H1 (cell line): Measurements from ENCODE around the gene CTTNBP2NL. TPM values are rescaled to one million over a fixed set of nuclear protein-coding genes. Genes with fewer than 3 reads are reported as not detected.

ENCODE experiments used
- CTCF ChIA-PET: fragments of 300-600 bp; sonication (Branson Sonifier 250); formaldehyde crosslinking; loops from one replicate; lab custom pipeline; 2021; ENCODE audit not compliant: partially characterized antibody; lab: Charles Lee
- POLR2A ChIA-PET: fragments of 300-600 bp; sonication (Branson Sonifier 250); formaldehyde crosslinking; loops from one replicate; lab custom pipeline; 2021; ENCODE audit warnings: inconsistent platforms; ENCODE audit not compliant: partially characterized antibody; lab: Charles Lee
- DNase-seq, 2 experiments: peaks; one replicate each; pipeline versions ENCODE4 v3.0.0 to v3.0.0-alpha.2; 2010 to 2022; ENCODE audit warnings: low spot score in 2 of 2, low read depth in 1 of 2, mixed read lengths in 1 of 2
- FAIRE-seq: peaks from 2 replicates; lab custom pipeline; 2011; peaks lifted over from hg19 to GRCh38; lab: Jason Lieb, UNC
- H2AFZ ChIP-seq: 2 replicates; pipeline ENCODE4 v1.8.1; 2012; ENCODE audit warnings: low read length, inconsistent platforms
- H2AK5ac ChIP-seq: 2 replicates; pipeline ENCODE4 v1.6.1; 2013; ENCODE audit warnings: low read depth, low read length
- H2BK120ac ChIP-seq: replicated peaks from 2 replicates; pipeline ENCODE3; 2013; ENCODE audit warnings: low read depth, low read length, inconsistent platforms
- H2BK12ac ChIP-seq: 2 replicates; pipeline ENCODE4 v1.6.1; 2013; ENCODE audit warnings: low read depth, low read length
- H2BK15ac ChIP-seq: 2 replicates; pipeline ENCODE4 v1.6.1; 2013; ENCODE audit warnings: low read length
- H2BK20ac ChIP-seq: 2 replicates; pipeline ENCODE4 v1.6.1; 2013; ENCODE audit warnings: low read length
- H2BK5ac ChIP-seq: 2 replicates; pipeline ENCODE4 v1.6.1; 2013; ENCODE audit warnings: low read depth, low read length
- H3K14ac ChIP-seq: 2 replicates; pipeline ENCODE4 v1.6.1; 2013; ENCODE audit warnings: inconsistent platforms; ENCODE audit not compliant: insufficient read length
- H3K18ac ChIP-seq: 2 replicates; pipeline ENCODE4 v1.6.1; 2013; ENCODE audit warnings: low read length; ENCODE audit errors: extremely low read depth
- H3K23ac ChIP-seq: 2 replicates; pipeline ENCODE4 v1.6.1; 2013; ENCODE audit warnings: inconsistent platforms; ENCODE audit not compliant: insufficient read length
- H3K23me2 ChIP-seq: 2 replicates; pipeline ENCODE4 v1.6.1; 2013; ENCODE audit warnings: low read depth, low read length
- H3K27ac ChIP-seq: 2 replicates; pipeline ENCODE4 v1.6.1; 2011; ENCODE audit warnings: low read depth, low read length, inconsistent platforms
- H3K27me3 ChIP-seq, 4 experiments: replicated peaks in 1 of 4; 1 replicate in 1 of 4; 2 replicates in 3 of 4; pipeline versions ENCODE4 v1.6.1 to v1.8.1; 2011 to 2013; ENCODE audit warnings: low read length in 3 of 4, mild to moderate bottlenecking in 3 of 4, inconsistent platforms in 2 of 4, mixed read lengths in 2 of 4, moderate library complexity in 1 of 4; ENCODE audit not compliant: control insufficient read depth in 3 of 4, insufficient read depth in 3 of 4; ENCODE audit errors: extremely low read depth in 1 of 4
- H3K36me3 ChIP-seq, 4 experiments: 2 replicates each; pipeline versions ENCODE4 v1.6.1 to v1.8.1; 2011 to 2013; ENCODE audit warnings: mild to moderate bottlenecking in 4 of 4, low read length in 3 of 4, moderate library complexity in 2 of 4, control low read depth in 1 of 4, inconsistent platforms in 1 of 4; ENCODE audit not compliant: insufficient read depth in 4 of 4, control insufficient read depth in 2 of 4
- H3K4ac ChIP-seq: replicated peaks from 2 replicates; pipeline ENCODE3; 2013; ENCODE audit warnings: low read length, low read depth, mixed read lengths, inconsistent platforms; ENCODE audit not compliant: insufficient read length
- H3K4me1 ChIP-seq, 4 experiments: replicated peaks in 1 of 4; 1 replicate in 1 of 4; 2 replicates in 3 of 4; pipeline versions ENCODE4 v1.6.1 to v1.8.1; 2011 to 2013; ENCODE audit warnings: low read length in 3 of 4, inconsistent platforms in 2 of 4, mixed read lengths in 1 of 4; ENCODE audit not compliant: insufficient read depth in 4 of 4, control insufficient read depth in 3 of 4
- H3K4me2 ChIP-seq, 2 experiments: 2 replicates each; pipeline versions ENCODE4 v1.6.1 to v1.8.1; 2011 to 2013; ENCODE audit warnings: low read depth in 2 of 2, low read length in 2 of 2, control low read depth in 1 of 2, inconsistent platforms in 1 of 2, mild to moderate bottlenecking in 1 of 2; ENCODE audit not compliant: insufficient read depth in 1 of 2
- H3K4me3 ChIP-seq, 4 experiments: fragments of 200-600, 300-600 bp in 1 of 4; sonication (generic), shearing (Covaris generic), sonication (Bioruptor Twin) in 1 of 4; 2 replicates each; pipeline versions ENCODE4 v1.5.1 to v1.8.1; 2011 to 2016; ENCODE audit warnings: low read length in 4 of 4, low read depth in 3 of 4, control low read depth in 2 of 4, inconsistent platforms in 2 of 4, mild to moderate bottlenecking in 2 of 4, mixed read lengths in 1 of 4, moderate library complexity in 1 of 4; ENCODE audit not compliant: insufficient read depth in 2 of 4; ENCODE audit errors: extremely low read depth in 1 of 4
- H3K56ac ChIP-seq: replicated peaks from 2 replicates; pipeline ENCODE3; 2013; ENCODE audit warnings: low read depth, mild to moderate bottlenecking, mixed read lengths, low read length, inconsistent platforms; ENCODE audit not compliant: insufficient read length
- H3K79me1 ChIP-seq: 2 replicates; pipeline ENCODE4 v1.6.1; 2013; ENCODE audit warnings: low read depth, low read length, control low read depth
- H3K79me2 ChIP-seq, 2 experiments: 2 replicates each; pipeline versions ENCODE4 v1.6.1 to v1.8.1; 2012 to 2013; ENCODE audit warnings: low read length in 2 of 2, mild to moderate bottlenecking in 2 of 2, inconsistent platforms in 1 of 2; ENCODE audit not compliant: insufficient read depth in 2 of 2, control insufficient read depth in 1 of 2
- H3K9ac ChIP-seq, 4 experiments: replicated peaks in 1 of 4; 1 replicate in 1 of 4; 2 replicates in 3 of 4; pipeline versions ENCODE4 v1.6.1 to v1.8.1; 2011 to 2013; ENCODE audit warnings: low read depth in 3 of 4, low read length in 3 of 4, control low read depth in 2 of 4, mild to moderate bottlenecking in 2 of 4, moderate library complexity in 2 of 4, inconsistent platforms in 1 of 4; ENCODE audit errors: extremely low read depth in 1 of 4
- H3K9me3 ChIP-seq, 2 experiments: 2 replicates each; pipeline versions ENCODE4 v1.6.1 to v1.8.1; 2012 to 2013; ENCODE audit warnings: mild to moderate bottlenecking in 2 of 2, moderate library complexity in 2 of 2, control low read depth in 1 of 2, inconsistent platforms in 1 of 2, low read depth in 1 of 2, low read length in 1 of 2, mixed read lengths in 1 of 2; ENCODE audit not compliant: insufficient read depth in 2 of 2
- H4K20me1 ChIP-seq, 2 experiments: replicated peaks in 1 of 2; 2 replicates each; pipeline versions ENCODE3 to v1.8.1; 2011 to 2013; ENCODE audit warnings: inconsistent platforms in 2 of 2, low read length in 2 of 2, mild to moderate bottlenecking in 1 of 2; ENCODE audit not compliant: insufficient read depth in 2 of 2, control insufficient read depth in 1 of 2
- H4K5ac ChIP-seq: 2 replicates; pipeline ENCODE4 v1.6.1; 2013; ENCODE audit warnings: low read length, low read depth, mixed read lengths, inconsistent platforms; ENCODE audit not compliant: insufficient read length
- H4K8ac ChIP-seq: 2 replicates; pipeline ENCODE4 v1.8.0; 2013; ENCODE audit warnings: mild to moderate bottlenecking, moderate library complexity, low read length, inconsistent platforms; ENCODE audit not compliant: insufficient read depth; ENCODE audit errors: extremely low read depth
- H4K91ac ChIP-seq: replicated peaks from 2 replicates; pipeline ENCODE3; 2013; ENCODE audit warnings: low read length, mixed read lengths, inconsistent platforms; ENCODE audit not compliant: insufficient read length
- EP300 ChIP-seq, 2 experiments: IDR thresholded peaks; 1 replicate in 1 of 2; 2 replicates in 1 of 2; pipeline ENCODE4 v1.6.1; 2011 to 2012; ENCODE audit warnings: low read depth in 2 of 2, low read length in 2 of 2, mild to moderate bottlenecking in 2 of 2, borderline replicate concordance in 1 of 2, inconsistent platforms in 1 of 2, moderate library complexity in 1 of 2
- JUND ChIP-seq: IDR thresholded peaks from 2 replicates; pipeline ENCODE4 v1.6.1; 2011; ENCODE audit warnings: mild to moderate bottlenecking, improper control_type of control experiment, low read length
- WGBS, 2 experiments: shearing (Covaris generic) in 1 of 2; methylation state at CpG; one replicate each; pipeline versions ENCODE4 v1.1.6 to v1.1.7; 2013 to 2015; ENCODE audit warnings: low lambda C conversion rate in 2 of 2, mixed read lengths in 2 of 2, inconsistent platforms in 1 of 2, low coverage in 1 of 2, missing lambda C conversion rate in 1 of 2; ENCODE audit not compliant: insufficient replicate concordance in 2 of 2, insufficient coverage in 1 of 2, insufficient read length in 1 of 2; ENCODE audit errors: extremely low coverage in 1 of 2, missing lambda C conversion rate in 1 of 2; 5-methylcytosine and 5-hydroxymethylcytosine counted together
- polyA plus RNA-seq, 7 experiments: library from polyadenylated mRNA; depleted of rRNA in 3 of 7; stranded (reverse) in 5 of 7; unstranded in 2 of 7; fragments of >200 nt in 5 of 7; fragments of 200-250 nt in 2 of 7; gene quantifications; 1 replicate in 5 of 7; 2 replicates in 1 of 7; 4 replicates in 1 of 7; pipeline versions ENCODE4 v1.2.1 to v1.2.3, GENCODE V29; 2011 to 2013; ENCODE audit warnings: missing spikeins in 2 of 7, mixed read lengths in 2 of 7
- total RNA-seq: library from RNA; stranded (reverse); fragmentation: NEBNext Ultra II Directional; extraction: Animal tissue kit (Norgen Biotek cat#: 25700); gene quantifications from 2 replicates; pipeline ENCODE4 v1.2.1, GENCODE V29; 2021

CTTNBP2NL gene
- total and polyA plus RNA-seq, 2 of the 8 experiments (the other 6 are each of a cell fraction or from before 2014, with no cell fraction given): 6.4 to 35.1 TPM

DNA sequence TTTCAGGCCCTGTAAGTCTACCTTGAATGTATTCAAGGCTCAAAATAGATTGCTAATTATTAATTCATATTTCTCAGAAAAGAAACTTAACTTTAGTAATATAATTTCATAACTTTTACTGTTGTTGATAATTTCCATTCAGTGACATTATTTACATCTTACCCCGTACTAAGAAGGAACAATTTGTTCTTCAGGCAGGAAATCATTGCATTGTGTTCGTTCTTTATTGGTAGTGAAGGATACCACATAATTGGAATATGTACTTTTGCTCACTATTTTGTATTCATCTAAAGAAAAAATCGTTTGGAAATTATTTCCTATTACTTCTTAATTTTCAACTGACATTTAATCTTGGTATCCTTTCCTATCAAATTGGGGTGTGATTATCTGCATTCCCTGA lies 39.4 kb downstream of the CTTNBP2NL start:
- no peak overlapping the region for H3K27ac ChIP-seq
- no peak overlapping the region for H2AFZ ChIP-seq
- no peak overlapping the region for H2AK5ac ChIP-seq
- peaks cover 0 to 13% of the 10 kb centered on the region in 2 experiments; a peak in 2 of 4 replicates for H3K79me2 ChIP-seq
- no peak overlapping the region for H2BK15ac ChIP-seq
- H3K79me1 ChIP-seq: no peaks in the 10 kb centered on the region
- POLR2A ChIA-PET: no interaction called here
- H3K4ac ChIP-seq: no peak overlapping the region
- H3K23ac ChIP-seq: no peak overlapping the region
- H3K23me2 ChIP-seq: no peaks in the 10 kb centered on the region
- H4K20me1 ChIP-seq: peaks cover 0 to 3% of the 10 kb centered on the region in 2 experiments
- H3K9me3 ChIP-seq: no peaks in the 10 kb centered on the region
- H2BK20ac ChIP-seq: no peak overlapping the region
- H3K27me3 ChIP-seq: no peaks in the 10 kb centered on the region
- H3K14ac ChIP-seq: no peak overlapping the region
- H2BK120ac ChIP-seq: no peak overlapping the region
- H3K4me1 ChIP-seq: no peaks in the 10 kb centered on the region
- 78% methylated on average over 3 of the region's 3 CpGs; no CpG with 5 or more reads in 1 of the 2 experiments for WGBS, 2 experiments
- no peak overlapping the region for H2BK5ac ChIP-seq
- TF ChIP-seq JUND: no peak
- TF ChIP-seq EP300 (IDR thresholded peaks at IDR 0.05; ENCODE audit: borderline replicate concordance in 1 of 2, low read depth in 2 of 2, low read length in 2 of 2): no peak
- TF ChIP-seq, all 59 proteins: peak for 0
- Histone ChIP-seq H3K4me3 (no peak overlapping the region), H3K36me3 (peaks cover 0 to 3% (median 1%) of the 10 kb centered on the region in 4 experiments; a peak in 3 of 8 replicates), H3K56ac (no peak overlapping the region), H3K4me2 (no peak overlapping the region), H2BK12ac (no peak overlapping the region), H4K8ac (no peak overlapping the region), H3K18ac (no peak overlapping the region), H3K9ac (no peak overlapping the region), H4K5ac (no peak overlapping the region), H4K91ac (no peak overlapping the region)
- CTCF ChIA-PET: interaction anchor here (0.7 kb wide), 1 partner anchor 130 kb away, joined by 3 read pairs; no protein-coding TSS in a partner anchor
- FAIRE-seq: no peak
- no peak for DNase-seq
